Endothelial cell of umbilical vein (primary cell): ENCODE data around the gene SENP7. TPM values are rescaled to one million over a fixed set of nuclear protein-coding genes. Genes with fewer than 3 reads are reported as not detected.

ENCODE experiments used
- BruUV-seq: library from RNA; stranded (reverse); fragments of 400-500 nt; replicated peaks from 2 replicates; lab custom pipeline; 2021; lab: Mats Ljungman, UMichigan
- CTCF ChIA-PET: fragments of 300-600, 350-600 bp; sonication (Branson Sonifier 250); formaldehyde crosslinking; loops from one replicate; lab custom pipeline; 2021; ENCODE audit warnings: antibody characterized with exemption, inconsistent platforms; lab: Charles Lee
- POLR2A ChIA-PET: fragments of 300-600, 350-600 bp; sonication (Branson Sonifier 250); formaldehyde crosslinking; loops from one replicate; lab custom pipeline; 2021; ENCODE audit warnings: antibody characterized with exemption, inconsistent platforms; lab: Charles Lee
- DNase-seq: peaks from one replicate; pipeline ENCODE4 v3.0.0-alpha.2; 2011; ENCODE audit warnings: low read depth, low spot score
- FAIRE-seq: peaks from 2 replicates; lab custom pipeline; 2011; peaks lifted over from hg19 to GRCh38; lab: Jason Lieb, UNC
- H2AFZ ChIP-seq: 2 replicates; pipeline ENCODE4 v1.6.0; 2012; ENCODE audit warnings: low read depth, low read length, control low read depth, inconsistent platforms
- H3K27ac ChIP-seq: 2 replicates; pipeline ENCODE4 v1.5.1; 2011; ENCODE audit warnings: low read depth, mild to moderate bottlenecking, control low read depth, low read length, moderate library complexity; ENCODE audit not compliant: insufficient read depth
- H3K27me3 ChIP-seq, 2 experiments: 2 replicates each; pipeline versions ENCODE4 v1.6.0 to v1.6.1; 2011; ENCODE audit warnings: low read length in 2 of 2, mixed read lengths in 1 of 2; ENCODE audit not compliant: control insufficient read depth in 2 of 2, insufficient read depth in 2 of 2
- H3K36me3 ChIP-seq, 2 experiments: 2 replicates in 1 of 2; 3 replicates in 1 of 2; pipeline ENCODE4 v1.5.1; 2011; ENCODE audit warnings: low read length in 2 of 2, mild to moderate bottlenecking in 1 of 2, moderate library complexity in 1 of 2; ENCODE audit not compliant: control insufficient read depth in 2 of 2, insufficient read depth in 2 of 2; ENCODE audit errors: extremely low read depth in 1 of 2
- H3K4me1 ChIP-seq: 3 replicates; pipeline ENCODE4 v1.5.1; 2011; ENCODE audit warnings: mild to moderate bottlenecking, low read length; ENCODE audit not compliant: control insufficient read depth, insufficient read depth; ENCODE audit errors: extremely low read depth
- H3K4me2 ChIP-seq: 2 replicates; pipeline ENCODE4 v1.6.1; 2011; ENCODE audit warnings: low read length, control low read depth, mixed read lengths; ENCODE audit not compliant: insufficient read depth
- H3K4me3 ChIP-seq, 3 experiments: fragments of 200-600 bp in 1 of 3; sonication (generic), shearing (Covaris generic) in 1 of 3; replicated peaks in 1 of 3; 2 replicates each; pipeline ENCODE4 v1.5.1; 2011 to 2016; ENCODE audit warnings: control low read depth in 3 of 3, low read length in 3 of 3, mild to moderate bottlenecking in 2 of 3, inconsistent platforms in 1 of 3, low read depth in 1 of 3, moderate library complexity in 1 of 3; ENCODE audit not compliant: insufficient read depth in 1 of 3
- H3K79me2 ChIP-seq: 2 replicates; pipeline ENCODE4 v1.6.0; 2012; ENCODE audit warnings: low read length, inconsistent platforms; ENCODE audit not compliant: control insufficient read depth, insufficient read depth
- H3K9ac ChIP-seq: replicated peaks from 2 replicates; pipeline ENCODE3; 2011; ENCODE audit warnings: low read length, control low read depth; ENCODE audit not compliant: insufficient read depth; ENCODE audit errors: extremely low read depth
- H3K9me1 ChIP-seq: replicated peaks from 3 replicates; pipeline ENCODE4 v1.6.0; 2011; ENCODE audit warnings: mild to moderate bottlenecking, low read length; ENCODE audit not compliant: control insufficient read depth, insufficient read depth; ENCODE audit errors: extremely low read depth
- H3K9me3 ChIP-seq: replicated peaks from 2 replicates; pipeline ENCODE4 v1.5.1; 2012; ENCODE audit warnings: low read length, inconsistent platforms; ENCODE audit not compliant: control insufficient read depth, insufficient read depth
- H4K20me1 ChIP-seq: replicated peaks from 2 replicates; pipeline ENCODE3; 2011; ENCODE audit warnings: mild to moderate bottlenecking, low read length; ENCODE audit not compliant: control insufficient read depth, insufficient read depth; ENCODE audit errors: extremely low read depth
- CTCF ChIP-seq, 2 donors: IDR thresholded peaks; 1 replicate in 1 of 2; 2 replicates in 1 of 2; pipeline ENCODE4 v1.5.1; 2011; ENCODE audit warnings: low read length in 2 of 2, mild to moderate bottlenecking in 2 of 2, moderate library complexity in 2 of 2, control low read depth in 1 of 2, inconsistent platforms in 1 of 2, low read depth in 1 of 2; ENCODE audit not compliant: insufficient read depth in 1 of 2; ENCODE audit errors: extremely low read depth in 1 of 2
- JUN ChIP-seq: IDR thresholded peaks from 2 replicates; pipeline ENCODE4 v1.6.1; 2011; ENCODE audit warnings: borderline replicate concordance, low read depth; ENCODE audit not compliant: insufficient read length, insufficient read depth
- MYC ChIP-seq: IDR thresholded peaks from one replicate; pipeline ENCODE4 v1.6.1; 2011; ENCODE audit warnings: mild to moderate bottlenecking, low read depth, low read length
- POLR2A ChIP-seq: IDR thresholded peaks from 2 replicates; pipeline ENCODE4 v1.6.1; 2012; ENCODE audit warnings: low read depth, mild to moderate bottlenecking, control low read depth, low read length
- POLR2AphosphoS5 ChIP-seq: IDR thresholded peaks from 2 replicates; pipeline ENCODE4 v1.6.1; 2012; ENCODE audit warnings: low read depth, mild to moderate bottlenecking, control low read depth, low read length, moderate library complexity; ENCODE audit not compliant: insufficient read depth
- dilution Hi-C: fragments of 300-500 bp; cut with MboI; formaldehyde crosslinking; loops from one replicate; pipeline ENCODE4 v1.15.0; 2019; ENCODE audit warnings: low sequenced_read_pairs; ENCODE audit not compliant: extremely low pct_ligation_motif_present
- intact Hi-C: fragments of 100-400 bp; cut with micrococcal nuclease; formaldehyde crosslinking; loops from one replicate; pipeline ENCODE4 v1.10.0; 2022
- polyA plus RNA-seq, 4 experiments: library from polyadenylated mRNA; depleted of rRNA in 3 of 4; stranded (reverse) in 3 of 4; unstranded in 1 of 4; fragments of >200 nt; gene quantifications; 2 replicates each; pipeline versions ENCODE4 v1.2.1 to v1.2.3, GENCODE V29; 2011 to 2012; ENCODE audit warnings: missing spikeins in 1 of 4
- small RNA-seq: library from RNA; depleted of rRNA; stranded (forward); fragments of <200 nt; gene quantifications from one replicate; pipeline ENCODE3, GENCODE V24; 2012; ENCODE audit warnings: low replicate concordance, low read depth; ENCODE audit not compliant: insufficient read depth, insufficient read length
- total RNA-seq: library from RNA; stranded (reverse); gene quantifications from 2 replicates; pipeline ENCODE4 v1.2.3, GENCODE V29; 2021

Gene SENP7
- total and polyA plus RNA-seq, 2 donors (not counting 3 experiments of a cell fraction or from before 2014, with no cell fraction given) = 5.1 to 18.7 TPM

GRCh38 chr3:101279162-101279561 lies 233.8 kb downstream of the SENP7 start:
- no peaks in the 10 kb centered on the region for H3K36me3 ChIP-seq
- no peak overlapping the region for H3K9ac ChIP-seq
- no peak overlapping the region for H3K27ac ChIP-seq
- POLR2A ChIA-PET = no interaction called here
- no peak overlapping the region for H3K4me2 ChIP-seq
- CTCF ChIA-PET = no interaction called here
- no peaks in the 10 kb centered on the region for H3K9me1 ChIP-seq
- TF ChIP-seq POLR2AphosphoS5 = no peak
- TF ChIP-seq CTCF (IDR thresholded peaks at IDR 0.05; ENCODE audit: extremely low read depth in 1 of 2, insufficient read depth in 1 of 2, low read depth in 1 of 2, low read length in 2 of 2) = no peak
- TF ChIP-seq POLR2A = no peak
- TF ChIP-seq JUN = no peak
- no peak for TF ChIP-seq MYC
- H4K20me1 ChIP-seq = no peaks in the 10 kb centered on the region
- H3K4me1 ChIP-seq = no peaks in the 10 kb centered on the region
- dilution Hi-C loops (no loop called here), intact Hi-C loops (no loop called here)
- H2AFZ ChIP-seq = no peak overlapping the region
- H3K27me3 ChIP-seq = no peaks in the 10 kb centered on the region
- DNase-seq (no peak), FAIRE-seq (no peak)
- no peak overlapping the region for H3K4me3 ChIP-seq
- no peaks in the 10 kb centered on the region for H3K79me2 ChIP-seq
- no TSS peak for BruUV-seq
- H3K9me3 ChIP-seq = no peaks in the 10 kb centered on the region

- H4K20me1 ChIP-seq = no peaks in the 10 kb centered on the region
- BruUV-seq = no TSS peak
- H3K4me3 ChIP-seq = no peak overlapping the region
- dilution Hi-C loops (no loop called here), intact Hi-C loops (no loop called here)
- DNase-seq (no peak), FAIRE-seq (no peak)
- H3K27me3 ChIP-seq = no peaks in the 10 kb centered on the region
- no peak for TF ChIP-seq POLR2A
- ChIA-PET CTCF (interaction anchor here (0.6 kb wide), 1 partner anchor 10 kb away, joined by 3 read pairs; no protein-coding TSS in a partner anchor), POLR2A (no interaction called here)
- H3K36me3 ChIP-seq = no peaks in the 10 kb centered on the region
- no peaks in the 10 kb centered on the region for H3K4me1 ChIP-seq
- no peak overlapping the region for H3K9ac ChIP-seq
- no peaks in the 10 kb centered on the region for H3K79me2 ChIP-seq
- H3K9me3 ChIP-seq = no peaks in the 10 kb centered on the region
- H3K4me2 ChIP-seq = no peak overlapping the region
- H3K27ac ChIP-seq = no peak overlapping the region
- no peak overlapping the region for H2AFZ ChIP-seq
- H3K9me1 ChIP-seq = no peaks in the 10 kb centered on the region
Measured at GRCh38 chr3:101278727-101279126, 234.3 kb downstream of the SENP7 start.

Small RNAs within 50 kb of the gene (small RNA-seq; reads per million reads assigned to genes)
- gene RF00019 = not detected

Other genes starting within 250 kb of the SENP7 start
- gene IMPG2, start 192.6 kb downstream of the SENP7 start, total RNA-seq = 0.71 and 0.76 TPM in 2 replicates
- gene IMPG2, start 192.6 kb downstream of the SENP7 start, polyA plus RNA-seq = 0.30 and 0.39 TPM in 2 replicates
- gene TRMT10C, start 48.7 kb upstream of the SENP7 start, total RNA-seq = 28.0 and 29.6 TPM in 2 replicates
- 13.8 and 16.6 TPM in 2 replicates for gene TRMT10C, start 48.7 kb upstream of the SENP7 start, polyA plus RNA-seq
- gene PCNP, start 61.0 kb upstream of the SENP7 start, total RNA-seq = 137 and 155 TPM in 2 replicates
- 13.4 and 22.7 TPM in 2 replicates for gene PCNP, start 61.0 kb upstream of the SENP7 start, polyA plus RNA-seq
- 14.7 and 15.8 TPM in 2 replicates for gene ZBTB11, start 163.9 kb upstream of the SENP7 start, total RNA-seq
- 3.6 and 4.2 TPM in 2 replicates for gene ZBTB11, start 163.9 kb upstream of the SENP7 start, polyA plus RNA-seq
- 1,070 and 1,111 TPM in 2 replicates for gene RPL24, start 173.5 kb upstream of the SENP7 start, total RNA-seq
- 398 and 766 TPM in 2 replicates for gene RPL24, start 173.5 kb upstream of the SENP7 start, polyA plus RNA-seq
- gene CEP97, start 211.4 kb upstream of the SENP7 start, total RNA-seq = 10.3 and 14.0 TPM in 2 replicates
- gene CEP97, start 211.4 kb upstream of the SENP7 start, polyA plus RNA-seq = 1.4 and 1.9 TPM in 2 replicates